GM19463 (cell line): Measurements from ENCODE around the gene MYRIP.
"Not testable (repeated sequence)": the region's sequence is repeated elsewhere in the genome, so short reads cannot be mapped to it uniquely, and the experiment has no call there.

ENCODE experiments used
- ATAC-seq: cut with Tn5 transposase; IDR thresholded peaks from one replicate; pipeline ENCODE4 v1.9.1; 2021; ENCODE audit warnings: mild to moderate bottlenecking, moderate library complexity; ENCODE audit not compliant: unreplicated experiment

MYRIP gene

DNA sequence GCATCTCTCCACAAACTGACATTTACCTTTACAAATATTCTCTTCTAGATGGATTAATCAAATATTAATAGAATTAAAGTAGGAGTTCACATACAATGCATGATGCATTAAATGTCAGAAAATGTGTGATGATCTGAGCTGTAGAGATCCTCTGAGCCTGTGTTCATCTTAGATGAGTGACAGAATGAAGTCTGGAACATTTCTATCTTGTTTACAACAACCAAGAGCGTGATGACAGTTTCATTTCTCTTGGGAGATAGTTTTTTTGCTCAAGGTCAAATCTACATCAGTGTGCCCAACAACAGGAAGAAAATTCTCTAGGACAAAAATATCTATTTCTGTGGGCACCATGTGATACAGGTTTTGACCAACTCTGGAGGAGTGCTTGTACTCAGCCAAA lies 211.9 kb downstream of the MYRIP start:
- no peak for ATAC-seq

DNA sequence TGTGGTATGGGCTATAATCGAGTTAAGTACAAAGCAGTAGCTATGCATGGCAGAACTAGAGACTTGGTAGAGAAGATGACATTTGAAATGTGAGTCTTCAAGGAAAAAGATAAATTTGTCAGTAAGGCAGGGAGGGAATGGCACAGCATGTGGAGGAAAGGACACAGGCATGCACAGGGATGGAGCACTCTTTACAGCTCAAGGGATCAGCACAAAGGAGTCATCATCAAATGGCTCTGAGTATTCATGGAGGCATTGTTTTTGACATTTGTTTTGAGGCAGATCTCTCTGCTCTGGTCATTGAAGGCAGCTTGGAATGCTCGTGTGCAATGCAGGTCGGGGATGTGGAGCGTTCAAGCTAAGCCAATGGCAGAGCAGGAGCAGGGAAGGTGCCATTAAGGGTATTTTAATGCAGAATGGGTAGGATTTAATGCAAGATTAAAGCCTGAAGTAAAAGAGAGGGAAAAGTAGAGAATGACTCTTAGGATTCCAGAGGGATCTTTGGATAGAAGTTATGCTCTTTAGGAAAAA lies 213.0 kb downstream of the MYRIP start:
- ATAC-seq, result no peak

GRCh38 chr3:40024526-40024925 lies 215.1 kb downstream of the MYRIP start:
- no peak for ATAC-seq

- not testable (repeated sequence) for ATAC-seq
Observed at GRCh38 chr3:40025892-40026291, 216.5 kb downstream of the MYRIP start.

- ATAC-seq, result no peak
Observed at GRCh38 chr3:40035177-40035576, 225.8 kb downstream of the MYRIP start.

GRCh38 chr3:40037582-40037981 lies 228.2 kb downstream of the MYRIP start:
- ATAC-seq, result no peak

- ATAC-seq, result no peak
Observed at GRCh38 chr3:40042752-40043443, 233.5 kb downstream of the MYRIP start.

GRCh38 chr3:40043444-40043755 lies 234.0 kb downstream of the MYRIP start:
- ATAC-seq, result no peak

DNA sequence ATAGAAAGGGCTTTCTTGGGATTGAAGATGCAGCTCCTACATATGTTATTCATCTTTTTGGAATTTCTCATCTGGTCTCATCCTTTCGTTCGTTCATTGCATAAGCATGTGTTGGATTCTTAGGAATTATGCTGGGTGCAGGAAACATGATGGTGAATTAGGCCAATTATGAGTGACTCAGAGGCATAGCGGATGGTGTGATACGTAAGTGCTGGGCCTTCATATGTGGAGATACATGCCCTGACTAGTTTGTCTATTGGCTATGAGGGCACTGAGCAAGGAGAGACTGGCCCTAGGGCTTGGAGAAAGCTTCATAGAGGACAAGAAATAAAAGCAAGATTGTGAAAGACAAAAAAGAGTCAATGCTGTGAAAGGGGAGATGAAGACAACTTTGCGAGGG lies 235.1 kb downstream of the MYRIP start:
- ATAC-seq, result no peak

DNA sequence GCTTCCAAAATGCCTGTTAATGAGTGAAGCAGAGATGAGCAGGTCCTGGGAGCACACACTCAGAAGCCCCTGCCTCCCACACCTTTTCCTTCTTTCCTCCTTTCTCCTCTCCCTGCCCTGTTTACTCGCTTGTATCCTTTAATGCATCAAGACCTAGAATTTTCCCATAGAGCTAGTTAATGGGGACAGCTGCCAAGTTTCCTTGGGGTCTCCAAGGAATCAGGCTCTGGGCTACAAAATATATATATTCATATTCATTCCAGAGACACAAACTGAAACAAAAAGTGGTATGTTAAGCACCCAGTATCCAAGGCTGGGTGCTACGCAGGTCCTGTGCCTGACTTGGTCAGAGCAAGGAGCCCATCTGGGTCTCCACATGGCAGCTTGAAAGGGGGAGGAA lies 235.6 kb downstream of the MYRIP start:
- no peak for ATAC-seq

DNA sequence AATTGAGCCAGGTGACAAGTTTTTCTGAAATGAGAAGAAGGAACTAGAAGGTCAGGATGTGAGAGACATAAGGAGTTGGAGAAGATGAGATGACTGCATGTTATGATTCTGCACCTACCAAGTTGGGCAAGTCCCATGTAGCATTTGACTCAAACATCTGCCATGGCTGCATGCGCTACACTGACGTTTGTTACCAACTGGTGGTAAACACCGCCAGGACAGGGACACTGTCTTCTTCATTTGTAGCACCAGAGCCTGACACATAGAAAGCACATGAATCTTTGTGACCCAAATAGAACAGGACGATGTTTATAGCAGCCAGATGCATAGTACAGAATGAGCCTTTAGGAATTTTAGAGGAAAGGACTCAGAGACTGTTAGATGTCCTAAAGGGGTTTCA lies 236.7 kb downstream of the MYRIP start:
- ATAC-seq, result no peak

GRCh38 chr3:40047406-40047805 lies 238.0 kb downstream of the MYRIP start:
- no peak for ATAC-seq

GRCh38 chr3:40053663-40054062 lies 244.3 kb downstream of the MYRIP start:
- no peak for ATAC-seq

DNA sequence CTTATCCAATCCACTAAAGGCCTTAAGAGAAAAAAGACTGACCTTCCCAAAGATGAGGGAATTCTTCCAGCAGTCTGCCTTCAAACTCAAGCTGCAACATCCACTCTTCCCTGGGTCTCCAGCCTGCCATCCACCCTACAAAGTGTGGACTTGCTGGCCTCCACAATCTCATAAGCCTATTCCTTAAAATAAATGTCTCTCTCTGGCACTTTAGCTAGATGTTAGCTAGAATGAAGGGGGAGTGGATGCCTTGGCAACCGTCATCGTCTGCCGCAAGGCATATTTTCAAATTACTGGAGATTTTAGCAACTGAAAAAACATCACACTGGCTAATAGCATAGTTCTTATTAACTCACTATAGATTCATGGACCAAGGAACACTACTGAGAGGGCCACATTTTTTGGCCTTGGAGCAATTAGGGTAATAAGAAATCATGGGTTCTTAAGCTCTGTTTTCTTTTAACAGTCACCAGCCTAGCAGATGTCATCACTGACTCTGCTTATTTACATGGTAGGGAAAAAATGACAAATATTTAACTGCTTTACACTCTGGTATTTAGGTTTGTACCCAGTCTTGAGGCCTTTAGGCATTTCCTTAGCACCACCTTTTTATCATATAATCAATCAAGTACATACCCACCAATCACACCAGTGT lies 245.3 kb downstream of the MYRIP start:
- ATAC-seq, result no peak

DNA sequence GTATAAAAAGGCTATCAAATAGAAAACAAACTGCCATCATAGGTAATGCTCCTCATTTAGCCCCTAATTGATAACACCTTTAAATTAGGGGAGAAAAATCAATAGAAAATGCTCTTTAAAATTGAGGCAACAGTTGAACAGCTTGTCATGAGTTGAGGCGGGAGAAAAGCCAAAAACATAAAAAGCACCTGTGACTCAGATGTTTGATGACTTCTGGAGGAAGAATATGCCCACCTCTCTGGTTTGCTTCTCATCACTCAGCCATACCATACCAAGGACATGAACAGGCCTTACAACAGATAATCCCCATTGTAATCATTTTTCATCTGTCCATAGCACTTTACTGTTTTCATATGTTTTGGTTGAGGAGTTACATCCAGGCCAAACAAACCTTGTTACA lies 246.0 kb downstream of the MYRIP start:
- no peak for ATAC-seq

- no peak for ATAC-seq
Observed at GRCh38 chr3:40055956-40056355, 246.5 kb downstream of the MYRIP start.

DNA sequence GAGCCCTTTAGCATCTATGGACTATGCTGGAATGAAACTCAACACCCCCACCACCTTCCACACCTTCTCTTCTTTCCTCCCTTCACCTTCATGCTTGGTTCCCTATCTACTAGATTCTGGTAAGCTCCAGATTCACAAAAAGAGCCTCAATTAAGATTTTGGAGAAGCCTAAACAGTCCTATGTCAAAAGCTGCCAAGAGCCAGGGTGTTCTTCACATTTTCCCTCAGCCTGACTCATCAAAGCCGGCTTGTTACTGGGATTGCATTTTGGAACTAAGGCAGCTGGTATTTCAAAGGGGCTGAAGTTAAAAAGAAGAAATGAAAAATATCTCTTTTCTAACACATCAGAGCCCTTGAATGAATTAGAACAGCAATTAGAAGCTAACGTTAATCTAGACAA lies 247.7 kb downstream of the MYRIP start:
- ATAC-seq, result no peak

- ATAC-seq, result no peak
Observed at GRCh38 chr3:40057786-40058185, 248.4 kb downstream of the MYRIP start.

- no peak for ATAC-seq
Observed at GRCh38 chr3:40068636-40069035, 259.2 kb downstream of the MYRIP start.

DNA sequence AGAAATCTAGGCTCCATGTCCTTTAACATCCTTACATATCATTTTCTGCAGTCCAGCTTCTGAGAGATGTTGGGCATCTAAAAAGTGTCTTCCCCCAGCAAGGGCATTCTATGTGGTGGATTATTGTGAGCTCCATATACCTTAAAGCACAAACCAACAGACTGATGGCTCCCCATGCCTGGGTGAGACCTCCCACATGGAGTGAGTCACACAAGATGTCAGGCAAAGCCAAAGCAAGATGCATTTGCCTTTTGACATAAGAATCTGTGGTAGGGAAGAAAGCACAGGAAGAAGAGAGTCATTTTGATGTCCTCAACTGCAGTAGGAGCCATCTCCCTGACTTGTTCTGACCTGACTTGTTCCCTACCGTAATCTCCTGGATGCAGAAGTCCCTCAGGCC lies 261.4 kb downstream of the MYRIP start:
- ATAC-seq, result no peak

GRCh38 chr3:40071683-40072238 lies 262.4 kb downstream of the MYRIP start:
- ATAC-seq, result no peak

- no peak for ATAC-seq
Observed at GRCh38 chr3:40073310-40074007, 264.1 kb downstream of the MYRIP start.
